SH-SY5Y (cell line): ENCODE measurements around the gene MAP2K7.

ENCODE experiments used
- GATA2 ChIP-seq: IDR thresholded peaks from 2 replicates; pipeline ENCODE4 v1.6.1; 2011; ENCODE audit warnings: mild to moderate bottlenecking, low read depth, low read length
- GATA3 ChIP-seq: IDR thresholded peaks from 2 replicates; pipeline ENCODE4 v1.6.1; 2011; ENCODE audit warnings: low read depth, mild to moderate bottlenecking, low read length, moderate library complexity

GRCh38 chr19:7888145-7888825 is 15.4 kb upstream of the MAP2K7 start, which contains the start of gene LRRC8E:
- TF ChIP-seq GATA2 (no peak), GATA3 (no peak)
